Measurements from ENCODE around the gene ADGRL3.

ADGRL3 gene

DNA sequence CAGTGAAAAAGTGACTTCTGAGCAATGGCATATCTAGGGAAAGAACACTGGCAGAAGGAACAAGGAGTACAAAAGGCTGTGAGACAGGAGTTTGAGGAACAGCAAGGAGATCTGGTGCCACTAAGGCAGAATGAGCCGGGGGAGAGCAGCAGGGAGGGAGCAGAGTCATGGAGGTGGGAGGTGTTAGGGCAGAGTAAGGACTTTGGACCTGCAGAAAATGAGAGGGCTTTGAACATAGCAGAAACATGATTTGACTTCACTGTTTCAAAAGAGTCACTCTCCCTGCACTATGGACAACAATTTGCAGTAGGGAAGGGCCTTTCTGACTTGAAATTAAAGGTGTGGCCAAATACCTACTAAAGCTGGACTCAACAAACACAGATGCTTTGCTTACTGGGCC, 356.2 kb downstream of the ADGRL3 start:
- Mint-ChIP-seq H3K27ac (no peak overlapping the region), H3K27me3 (no peaks in the 10 kb centered on the region), H3K9me3 (no peaks in the 10 kb centered on the region), H3K4me3 (no peak overlapping the region), H3K36me3 (ENCODE audit: low read depth) (no peaks in the 10 kb centered on the region), H3K4me1 (ENCODE audit: low read depth) (no peaks in the 10 kb centered on the region)

DNA sequence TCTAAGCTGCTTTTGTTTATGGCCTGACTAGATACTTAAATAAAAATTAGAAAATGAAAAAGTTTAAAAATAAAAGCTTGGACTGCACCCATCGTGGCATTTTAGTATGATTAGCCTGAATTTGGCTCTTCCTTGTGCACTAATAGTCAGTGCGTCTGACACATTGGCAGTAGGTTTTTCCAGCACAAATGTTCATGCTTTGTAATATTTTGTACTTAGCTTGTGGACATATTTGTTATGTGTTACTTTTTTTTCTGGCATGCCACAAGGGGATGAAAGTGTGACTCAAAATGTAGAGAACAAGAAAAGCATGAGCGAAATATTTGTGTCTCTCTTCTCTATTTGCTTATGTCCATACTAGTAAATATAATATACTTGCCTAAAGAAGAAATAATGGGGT, 359.3 kb downstream of the ADGRL3 start:
- Mint-ChIP-seq H3K27me3 (no peaks in the 10 kb centered on the region), H3K4me3 (no peak overlapping the region), H3K36me3 (ENCODE audit: low read depth) (no peaks in the 10 kb centered on the region), H3K9me3 (peaks cover under 1% of the 10 kb centered on the region), H3K4me1 (ENCODE audit: low read depth) (no peaks in the 10 kb centered on the region), H3K27ac (no peak overlapping the region)

DNA sequence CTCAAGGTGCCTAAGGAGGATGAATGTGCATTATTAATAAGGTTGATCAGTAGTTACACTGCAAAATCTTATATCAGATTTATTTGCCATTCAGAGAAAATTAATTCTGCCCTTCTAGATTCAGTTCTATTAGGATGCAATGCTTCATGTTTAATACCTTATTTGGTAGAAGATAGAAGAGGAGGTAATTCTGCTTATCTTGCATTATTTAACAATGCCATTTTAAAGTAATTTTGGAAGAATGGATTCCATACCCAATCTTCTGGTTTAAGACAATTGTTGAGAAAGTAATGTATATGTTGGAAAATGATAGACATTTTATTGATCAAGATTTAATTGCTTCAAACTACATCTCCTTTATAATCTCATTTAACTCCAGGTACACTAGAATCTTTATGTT, 360.9 kb downstream of the ADGRL3 start:
- no peak overlapping the region for H3K4me3 Mint-ChIP-seq
- no peaks in the 10 kb centered on the region for H3K4me1 Mint-ChIP-seq (ENCODE audit: low read depth)
- H3K27ac Mint-ChIP-seq: no peak overlapping the region
- peaks cover 6% of the 10 kb centered on the region for H3K9me3 Mint-ChIP-seq
- no peaks in the 10 kb centered on the region for H3K36me3 Mint-ChIP-seq (ENCODE audit: low read depth)
- H3K27me3 Mint-ChIP-seq: no peaks in the 10 kb centered on the region

DNA sequence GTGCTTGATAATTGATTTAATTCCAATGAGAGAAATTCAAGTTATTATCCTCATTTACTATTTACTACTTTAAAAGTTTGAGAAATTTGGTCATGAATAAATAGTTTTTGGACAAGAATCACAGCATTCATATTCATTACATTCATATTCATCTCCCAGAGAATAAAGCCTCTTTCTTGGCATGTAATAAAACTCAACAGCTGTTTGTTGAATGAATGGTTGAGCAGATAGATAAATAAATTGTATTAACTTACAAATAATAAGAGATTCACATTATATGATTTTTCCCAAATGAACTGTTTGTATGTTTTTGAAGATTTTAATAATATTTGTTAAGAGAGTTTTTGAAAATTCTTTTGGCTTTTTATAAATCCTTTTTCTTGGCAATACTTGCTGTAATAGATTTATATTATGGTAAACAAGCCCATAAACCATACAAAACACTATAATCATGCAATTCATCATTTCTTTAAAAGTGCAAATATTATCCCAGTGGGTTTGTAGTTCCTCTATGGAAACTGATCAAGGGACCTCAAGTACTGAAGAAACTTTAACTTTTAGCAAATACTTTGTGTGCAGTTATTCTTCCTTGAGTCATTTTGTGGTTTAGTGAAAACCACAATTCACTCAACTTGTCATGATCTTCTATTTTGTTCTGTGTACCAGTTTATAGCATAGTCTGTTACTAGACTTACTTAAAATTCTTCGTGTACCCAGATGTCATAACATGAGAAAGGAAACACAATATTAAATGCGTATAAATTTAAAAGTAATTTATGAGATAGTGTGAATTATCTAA, 371.8 kb downstream of the ADGRL3 start:
- Mint-ChIP-seq H3K4me1 (ENCODE audit: low read depth) (no peaks in the 10 kb centered on the region), H3K27me3 (no peaks in the 10 kb centered on the region), H3K9me3 (peaks cover 4% of the 10 kb centered on the region), H3K36me3 (ENCODE audit: low read depth) (no peaks in the 10 kb centered on the region), H3K27ac (no peak overlapping the region), H3K4me3 (no peak overlapping the region)

DNA sequence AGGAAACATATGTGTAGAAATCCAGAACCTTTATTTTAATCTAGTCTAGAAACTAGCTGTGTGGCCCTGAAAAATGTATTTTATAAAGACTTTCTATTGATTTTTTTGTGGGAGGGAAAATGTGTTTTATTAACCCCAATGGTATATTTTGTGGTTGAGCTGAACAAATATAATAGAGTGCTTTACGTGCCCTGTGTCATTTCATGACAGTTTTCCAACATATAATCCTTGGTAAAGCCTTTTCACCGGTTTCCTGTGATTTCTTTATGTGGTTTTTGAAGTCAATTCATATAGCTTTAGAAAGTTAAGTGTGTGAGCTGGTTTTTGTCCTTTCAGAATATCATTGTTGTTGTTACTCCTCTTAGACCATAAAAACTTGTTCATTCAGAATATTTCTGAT, 375.7 kb downstream of the ADGRL3 start:
- Mint-ChIP-seq H3K27ac (no peak overlapping the region), H3K9me3 (peaks cover 8% of the 10 kb centered on the region), H3K36me3 (ENCODE audit: low read depth) (no peaks in the 10 kb centered on the region), H3K4me3 (no peak overlapping the region), H3K27me3 (no peaks in the 10 kb centered on the region), H3K4me1 (ENCODE audit: low read depth) (no peaks in the 10 kb centered on the region)

DNA sequence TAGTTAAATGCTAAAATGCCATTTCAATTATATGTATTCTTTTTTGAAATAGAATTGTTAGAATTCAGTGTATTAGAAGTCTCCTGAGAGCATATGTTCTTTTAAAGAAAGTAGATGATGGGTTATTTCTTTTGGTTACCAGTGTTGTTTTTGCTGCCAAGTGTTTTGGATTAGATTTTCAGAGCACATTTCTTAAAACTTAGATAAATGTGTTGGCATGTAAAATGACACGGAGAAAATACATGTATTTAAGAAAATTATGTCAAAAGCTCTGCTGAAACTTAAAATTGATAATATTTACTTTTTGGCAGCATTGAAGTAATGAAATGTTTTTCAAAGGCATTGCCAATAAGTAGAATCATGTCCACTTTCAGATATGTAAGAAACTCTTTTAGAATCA, 379.7 kb downstream of the ADGRL3 start:
- Mint-ChIP-seq H3K36me3 (ENCODE audit: low read depth) (no peaks in the 10 kb centered on the region), H3K9me3 (peaks cover 23% of the 10 kb centered on the region), H3K27ac (no peak overlapping the region), H3K27me3 (no peaks in the 10 kb centered on the region), H3K4me1 (ENCODE audit: low read depth) (no peaks in the 10 kb centered on the region), H3K4me3 (no peak overlapping the region)

DNA sequence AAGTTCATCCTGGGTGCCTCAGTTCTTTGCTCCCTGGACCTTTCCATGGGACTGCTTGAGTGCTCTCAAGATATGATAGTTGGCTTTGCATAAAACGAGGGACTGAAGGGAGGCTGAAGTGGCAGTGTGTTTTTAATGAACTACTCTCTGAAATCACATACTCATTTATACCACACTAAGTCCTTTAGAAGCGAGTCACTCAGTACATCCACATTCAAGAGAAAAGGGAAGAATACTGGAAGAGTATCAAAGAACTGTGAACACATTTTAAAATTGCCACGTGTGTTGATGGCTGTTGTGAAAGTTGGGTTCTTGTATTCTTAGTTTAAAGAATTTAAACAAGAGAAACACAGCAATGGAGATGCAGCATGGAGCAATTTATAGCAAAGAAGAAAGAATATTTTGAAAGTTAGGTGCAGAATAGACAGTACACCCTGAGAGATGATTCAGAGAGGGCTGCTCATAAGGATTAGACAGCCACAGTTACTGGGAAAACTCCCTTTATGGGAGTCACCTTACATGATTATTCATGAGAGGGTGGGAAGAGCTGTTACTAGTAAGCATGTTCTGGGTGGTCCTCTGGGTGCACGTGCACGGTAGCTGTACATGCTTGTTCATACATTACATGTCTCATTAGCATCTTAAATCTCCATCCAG, 380.7 kb downstream of the ADGRL3 start:
- Mint-ChIP-seq H3K27me3 (no peaks in the 10 kb centered on the region), H3K4me3 (no peak overlapping the region), H3K9me3 (peaks cover 23% of the 10 kb centered on the region), H3K4me1 (ENCODE audit: low read depth) (no peaks in the 10 kb centered on the region), H3K27ac (no peak overlapping the region), H3K36me3 (ENCODE audit: low read depth) (no peaks in the 10 kb centered on the region)

DNA sequence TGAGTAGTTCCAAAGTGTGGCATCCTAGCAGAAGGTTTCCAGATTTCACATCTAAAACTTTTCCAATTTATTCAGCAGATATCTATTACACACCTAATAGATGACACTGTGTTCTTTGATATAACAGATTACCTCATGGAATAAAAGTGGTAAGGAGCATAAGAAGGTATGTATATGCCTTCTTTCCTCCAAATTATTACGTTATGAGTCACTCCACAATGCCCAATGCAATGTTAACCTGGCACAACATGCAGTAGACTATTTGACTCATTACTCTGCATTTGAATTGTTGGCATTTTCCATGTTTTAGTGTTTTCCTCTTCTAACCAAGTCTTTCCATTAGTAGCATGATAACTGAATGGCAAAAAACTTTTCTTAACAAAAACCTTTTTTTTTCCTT, 383.6 kb downstream of the ADGRL3 start:
- Mint-ChIP-seq H3K27me3 (no peaks in the 10 kb centered on the region), H3K4me1 (ENCODE audit: low read depth) (no peaks in the 10 kb centered on the region), H3K27ac (no peak overlapping the region), H3K36me3 (ENCODE audit: low read depth) (no peaks in the 10 kb centered on the region), H3K9me3 (peaks cover 26% of the 10 kb centered on the region), H3K4me3 (no peak overlapping the region)

DNA sequence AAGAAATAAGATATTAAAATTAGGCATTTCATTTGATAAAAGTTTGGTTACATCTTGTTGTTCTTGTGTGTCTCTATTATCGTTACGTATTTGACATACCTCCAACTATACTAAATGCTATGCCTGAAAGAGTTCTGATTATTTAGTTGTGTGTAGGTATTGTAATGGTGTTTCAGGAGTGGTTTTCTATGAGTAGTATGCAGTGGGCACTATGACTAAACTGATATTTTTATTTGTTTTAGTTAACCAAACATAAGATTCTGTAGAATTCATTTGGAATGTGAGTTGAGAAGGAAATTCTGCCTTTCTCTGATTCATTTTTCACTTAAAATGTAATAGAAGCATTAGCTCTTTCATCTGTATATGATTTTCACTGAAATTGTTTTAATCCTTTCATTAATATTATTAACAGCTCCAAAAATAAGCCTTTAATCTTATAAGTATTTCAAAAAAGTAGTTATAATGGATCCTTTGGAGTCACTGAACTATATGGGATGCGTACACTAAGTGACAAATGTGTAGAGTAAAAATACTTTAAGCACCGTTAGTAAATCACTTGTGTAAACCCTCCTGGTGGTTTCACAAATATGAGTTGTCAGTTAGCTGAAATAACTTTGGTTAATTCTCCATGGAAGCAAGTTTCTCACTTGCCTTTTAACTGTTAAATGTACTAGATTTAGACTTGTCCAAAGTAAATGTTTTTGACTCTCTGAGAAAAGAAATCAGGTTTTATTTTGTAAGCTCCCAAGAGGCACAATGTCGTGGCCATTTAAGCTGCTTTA, 388.7 kb downstream of the ADGRL3 start:
- no peaks in the 10 kb centered on the region for H3K36me3 Mint-ChIP-seq (ENCODE audit: low read depth)
- H3K27me3 Mint-ChIP-seq: no peaks in the 10 kb centered on the region
- peaks cover 12% of the 10 kb centered on the region for H3K9me3 Mint-ChIP-seq
- no peaks in the 10 kb centered on the region for H3K4me1 Mint-ChIP-seq (ENCODE audit: low read depth)
- H3K27ac Mint-ChIP-seq: no peak overlapping the region
- H3K4me3 Mint-ChIP-seq: no peak overlapping the region

DNA sequence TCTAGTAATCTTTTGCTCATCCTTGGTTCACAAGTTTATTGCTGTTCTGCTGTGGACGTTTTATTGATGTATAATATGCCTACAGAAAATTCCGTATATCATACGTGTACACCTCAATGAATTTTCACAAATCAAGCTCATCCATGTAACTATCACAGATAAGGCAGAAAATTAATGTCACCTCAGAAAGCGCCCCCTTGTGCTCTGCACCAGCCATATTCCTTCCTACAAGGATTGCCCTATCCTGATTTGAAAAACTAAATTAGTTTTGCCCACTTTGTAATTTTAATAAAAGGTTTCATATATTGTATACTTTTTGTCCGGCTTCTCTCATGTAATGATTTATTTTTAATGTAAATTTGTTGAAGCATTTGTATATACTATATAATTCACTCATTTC, 390.8 kb downstream of the ADGRL3 start:
- H3K4me1 Mint-ChIP-seq (ENCODE audit: low read depth): no peaks in the 10 kb centered on the region
- H3K9me3 Mint-ChIP-seq: peaks cover 16% of the 10 kb centered on the region
- no peaks in the 10 kb centered on the region for H3K36me3 Mint-ChIP-seq (ENCODE audit: low read depth)
- H3K27me3 Mint-ChIP-seq: no peaks in the 10 kb centered on the region
- H3K4me3 Mint-ChIP-seq: no peak overlapping the region
- H3K27ac Mint-ChIP-seq: no peak overlapping the region

DNA sequence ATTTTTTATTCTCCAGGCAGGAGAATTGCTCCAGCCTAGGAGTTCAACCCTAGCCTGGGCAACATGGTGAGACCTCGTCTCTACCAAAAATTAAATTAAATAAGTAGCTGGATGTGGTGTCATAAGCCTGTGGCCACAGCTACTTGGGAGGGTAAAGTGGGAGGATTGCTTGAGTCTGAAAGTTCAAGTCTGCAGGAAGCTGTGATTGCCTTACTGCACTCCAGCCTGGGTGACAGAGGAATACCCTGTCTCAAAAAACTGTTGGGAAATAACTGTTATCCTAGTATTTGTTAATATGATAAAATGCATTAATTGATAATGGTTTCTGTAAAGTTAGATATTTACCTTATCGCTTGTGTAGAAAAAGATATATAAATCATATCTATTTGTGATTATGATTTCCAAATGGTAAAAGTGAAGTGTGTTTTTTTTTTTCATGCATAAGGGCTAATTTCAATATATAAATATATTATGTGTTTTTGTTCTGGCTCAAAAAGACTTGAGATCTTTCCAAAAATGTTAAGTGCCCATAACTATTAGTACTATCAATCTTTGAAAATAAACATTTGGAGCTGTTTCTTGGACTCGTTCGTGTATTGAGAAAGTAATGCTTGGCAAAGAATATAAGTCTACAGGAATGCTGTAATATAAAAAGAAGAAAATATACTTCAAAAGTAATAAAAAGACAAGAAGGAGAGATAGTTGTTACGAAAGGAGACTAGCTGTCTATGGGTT, 396.6 kb downstream of the ADGRL3 start:
- no peak overlapping the region for H3K27ac Mint-ChIP-seq
- H3K27me3 Mint-ChIP-seq: no peaks in the 10 kb centered on the region
- H3K9me3 Mint-ChIP-seq: peaks cover 11% of the 10 kb centered on the region
- H3K36me3 Mint-ChIP-seq (ENCODE audit: low read depth): no peaks in the 10 kb centered on the region
- no peaks in the 10 kb centered on the region for H3K4me1 Mint-ChIP-seq (ENCODE audit: low read depth)
- H3K4me3 Mint-ChIP-seq: no peak overlapping the region

DNA sequence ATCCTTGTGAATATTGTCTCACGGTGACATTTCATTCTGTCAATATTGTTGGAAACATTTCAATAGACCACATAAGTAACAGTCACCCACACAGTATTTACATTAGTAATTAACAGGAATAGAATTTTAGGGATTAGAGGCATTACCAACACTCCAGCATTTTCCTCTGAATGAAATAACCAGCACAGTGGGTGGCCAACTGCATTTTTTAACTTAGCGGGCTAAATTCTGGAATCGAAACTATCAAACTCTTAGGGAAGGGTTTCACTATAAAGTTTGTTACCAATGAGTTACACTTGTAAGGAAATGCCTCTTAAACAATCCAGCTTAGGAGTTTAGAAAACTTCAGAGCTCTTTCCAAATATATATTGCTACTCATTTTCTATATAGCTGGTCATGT, 403.0 kb downstream of the ADGRL3 start:
- H3K9me3 Mint-ChIP-seq: peaks cover 12% of the 10 kb centered on the region
- H3K27ac Mint-ChIP-seq: no peak overlapping the region
- H3K36me3 Mint-ChIP-seq (ENCODE audit: low read depth): no peaks in the 10 kb centered on the region
- no peaks in the 10 kb centered on the region for H3K4me1 Mint-ChIP-seq (ENCODE audit: low read depth)
- H3K27me3 Mint-ChIP-seq: no peaks in the 10 kb centered on the region
- no peak overlapping the region for H3K4me3 Mint-ChIP-seq

DNA sequence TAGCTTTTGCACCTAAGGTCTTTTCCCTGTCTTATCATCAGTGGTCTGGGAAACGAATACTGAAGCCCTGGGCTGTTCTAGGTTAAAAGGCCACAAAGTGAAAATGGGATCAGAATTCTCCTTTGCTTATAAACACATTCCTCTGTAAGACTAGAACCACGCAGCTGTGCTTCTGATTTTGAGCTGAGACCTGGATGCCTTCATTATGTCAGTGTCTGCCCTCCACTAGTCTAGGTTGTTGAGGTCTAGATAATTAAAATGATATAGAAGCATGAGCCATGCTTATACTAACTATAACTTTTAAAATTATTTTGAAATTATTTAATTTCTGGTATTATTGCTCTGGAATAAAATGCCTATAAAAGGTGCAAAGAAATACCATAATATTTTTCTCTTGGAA, 403.9 kb downstream of the ADGRL3 start:
- no peaks in the 10 kb centered on the region for H3K27me3 Mint-ChIP-seq
- H3K36me3 Mint-ChIP-seq (ENCODE audit: low read depth): no peaks in the 10 kb centered on the region
- peaks cover 12% of the 10 kb centered on the region for H3K9me3 Mint-ChIP-seq
- H3K4me1 Mint-ChIP-seq (ENCODE audit: low read depth): no peaks in the 10 kb centered on the region
- H3K27ac Mint-ChIP-seq: no peak overlapping the region
- no peak overlapping the region for H3K4me3 Mint-ChIP-seq

DNA sequence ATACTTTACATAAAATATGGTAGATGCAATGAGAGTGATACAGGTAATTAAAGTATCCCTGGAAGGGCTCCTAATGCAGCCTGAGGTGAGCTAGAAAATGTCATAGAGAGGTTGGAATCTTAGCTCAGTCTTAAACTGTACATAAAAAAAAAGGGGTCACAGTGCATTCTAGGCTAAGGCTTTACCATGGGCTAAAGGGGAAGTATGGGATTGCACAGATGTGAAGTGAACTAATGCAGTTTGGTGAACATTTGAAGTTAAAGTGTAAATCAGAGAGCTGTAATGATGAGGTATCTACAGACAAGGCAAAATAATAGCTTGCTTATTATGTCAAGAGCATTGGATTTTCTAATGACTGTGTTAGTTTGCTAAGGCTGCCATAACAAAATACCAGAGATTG, 405.9 kb downstream of the ADGRL3 start:
- Mint-ChIP-seq H3K36me3 (ENCODE audit: low read depth) (no peaks in the 10 kb centered on the region), H3K27me3 (no peaks in the 10 kb centered on the region), H3K4me1 (ENCODE audit: low read depth) (no peaks in the 10 kb centered on the region)

DNA sequence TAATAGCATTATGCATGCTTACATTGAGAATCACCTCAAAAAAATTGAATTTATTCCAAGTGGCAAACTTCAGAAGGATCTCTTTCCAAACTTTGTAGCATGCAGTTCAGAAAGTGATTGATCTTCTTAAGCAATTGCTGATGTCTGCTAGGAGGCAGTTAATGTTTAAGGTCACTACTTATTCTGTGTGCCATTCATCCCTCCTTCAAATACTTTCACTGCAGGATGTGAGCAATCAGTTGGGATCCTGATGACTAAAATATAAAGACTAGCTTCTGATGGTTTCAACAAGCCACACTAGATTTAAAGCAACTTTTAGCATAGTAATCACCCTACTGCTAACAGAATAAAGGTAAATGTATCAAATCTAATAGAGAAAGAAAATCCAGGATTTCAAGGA, 414.1 kb downstream of the ADGRL3 start:
- H3K27me3 Mint-ChIP-seq: no peaks in the 10 kb centered on the region
- H3K9me3 Mint-ChIP-seq: peaks cover 15% of the 10 kb centered on the region
- H3K4me3 Mint-ChIP-seq: no peak overlapping the region
- H3K4me1 Mint-ChIP-seq (ENCODE audit: low read depth): no peaks in the 10 kb centered on the region
- H3K36me3 Mint-ChIP-seq (ENCODE audit: low read depth): no peaks in the 10 kb centered on the region
- H3K27ac Mint-ChIP-seq: no peak overlapping the region

More for the DNA sequence above, 405.9 kb downstream of the ADGRL3 start:
- peaks cover 12% of the 10 kb centered on the region for H3K9me3 Mint-ChIP-seq
- H3K4me3 Mint-ChIP-seq: no peak overlapping the region
- no peak overlapping the region for H3K27ac Mint-ChIP-seq

Data from stimulated activated naive CD8-positive, alpha-beta T cell treated with anti-CD3 and anti-CD28 coated beads, Interleukin-15, Interleukin-2, amounts not matched to agents 100 ng/mL and 50 ng/mL, for 24 hours (primary cell).